ENCODE data around the gene MAB21L2.

MAB21L2 gene

GRCh38 chr4:150588316-150588715 is 6.4 kb downstream of the MAB21L2 start:
- TF ChIP-seq, protein P1, sequence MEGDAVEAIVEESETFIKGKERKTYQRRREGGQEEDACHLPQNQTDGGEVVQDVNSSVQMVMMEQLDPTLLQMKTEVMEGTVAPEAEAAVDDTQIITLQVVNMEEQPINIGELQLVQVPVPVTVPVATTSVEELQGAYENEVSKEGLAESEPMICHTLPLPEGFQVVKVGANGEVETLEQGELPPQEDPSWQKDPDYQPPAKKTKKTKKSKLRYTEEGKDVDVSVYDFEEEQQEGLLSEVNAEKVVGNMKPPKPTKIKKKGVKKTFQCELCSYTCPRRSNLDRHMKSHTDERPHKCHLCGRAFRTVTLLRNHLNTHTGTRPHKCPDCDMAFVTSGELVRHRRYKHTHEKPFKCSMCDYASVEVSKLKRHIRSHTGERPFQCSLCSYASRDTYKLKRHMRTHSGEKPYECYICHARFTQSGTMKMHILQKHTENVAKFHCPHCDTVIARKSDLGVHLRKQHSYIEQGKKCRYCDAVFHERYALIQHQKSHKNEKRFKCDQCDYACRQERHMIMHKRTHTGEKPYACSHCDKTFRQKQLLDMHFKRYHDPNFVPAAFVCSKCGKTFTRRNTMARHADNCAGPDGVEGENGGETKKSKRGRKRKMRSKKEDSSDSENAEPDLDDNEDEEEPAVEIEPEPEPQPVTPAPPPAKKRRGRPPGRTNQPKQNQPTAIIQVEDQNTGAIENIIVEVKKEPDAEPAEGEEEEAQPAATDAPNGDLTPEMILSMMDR (IDR thresholded peaks at IDR 0.05; ENCODE audit: borderline replicate concordance, insufficient read depth, low read depth, low read length) = no peak
- H3K4me3 ChIP-seq (ENCODE audit: low read depth, low read length) = no peak overlapping the region

GRCh38 chr4:150589157-150589556 is 7.2 kb downstream of the MAB21L2 start:
- no peak overlapping the region for H3K4me3 ChIP-seq (ENCODE audit: low read depth, low read length)
- TF ChIP-seq, protein P1 (IDR thresholded peaks at IDR 0.05; ENCODE audit: borderline replicate concordance, insufficient read depth, low read depth, low read length) = no peak

GRCh38 chr4:150590631-150591030 is 8.7 kb downstream of the MAB21L2 start:
- no peak overlapping the region for H3K4me3 ChIP-seq (ENCODE audit: low read depth, low read length)
- TF ChIP-seq, protein P1 (IDR thresholded peaks at IDR 0.05; ENCODE audit: borderline replicate concordance, insufficient read depth, low read depth, low read length) = no peak

DNA sequence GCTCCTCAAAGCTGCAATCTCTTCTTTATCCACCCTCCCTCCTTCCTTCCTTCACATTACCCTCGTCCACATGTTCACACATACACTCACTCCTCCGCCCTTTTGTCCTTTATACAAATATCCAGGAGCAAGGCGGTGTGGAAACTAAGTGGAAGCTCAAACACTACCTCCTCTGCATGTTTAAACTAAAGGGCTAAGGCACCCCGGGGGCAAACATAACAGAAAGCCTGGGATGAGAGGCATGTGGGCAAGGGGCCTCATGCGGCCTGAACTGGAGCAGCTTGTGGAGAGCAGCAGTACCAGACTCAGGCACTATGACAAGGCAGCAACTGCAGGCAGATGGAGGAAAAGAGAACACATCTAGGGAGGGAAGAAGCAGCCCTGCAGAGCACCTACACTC is 9.5 kb downstream of the MAB21L2 start:
- TF ChIP-seq, protein P1 (IDR thresholded peaks at IDR 0.05; ENCODE audit: borderline replicate concordance, insufficient read depth, low read depth, low read length) = no peak
- no peak overlapping the region for H3K4me3 ChIP-seq (ENCODE audit: low read depth, low read length)

DNA sequence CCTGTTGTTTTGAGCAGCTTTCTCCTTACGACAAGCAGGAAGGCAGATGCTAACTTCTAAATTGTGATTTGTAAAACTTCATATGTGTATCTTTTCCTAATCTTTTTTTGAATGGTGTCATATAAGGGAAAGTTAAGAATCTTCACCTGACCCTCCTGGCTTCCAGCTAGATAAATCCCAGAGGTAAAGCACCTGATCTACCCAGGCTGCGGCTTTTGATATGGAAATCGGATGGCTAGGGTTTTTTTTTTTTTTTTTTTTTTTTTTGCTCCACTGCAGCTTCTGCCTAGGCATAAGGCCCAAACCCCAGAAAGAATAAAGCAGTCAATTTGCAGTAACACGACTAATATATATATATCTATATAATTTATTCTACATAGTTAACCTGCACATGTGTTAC is 10.0 kb downstream of the MAB21L2 start:
- TF ChIP-seq, protein P1 (IDR thresholded peaks at IDR 0.05; ENCODE audit: borderline replicate concordance, insufficient read depth, low read depth, low read length) = no peak
- H3K4me3 ChIP-seq (ENCODE audit: low read depth, low read length) = no peak overlapping the region

DNA sequence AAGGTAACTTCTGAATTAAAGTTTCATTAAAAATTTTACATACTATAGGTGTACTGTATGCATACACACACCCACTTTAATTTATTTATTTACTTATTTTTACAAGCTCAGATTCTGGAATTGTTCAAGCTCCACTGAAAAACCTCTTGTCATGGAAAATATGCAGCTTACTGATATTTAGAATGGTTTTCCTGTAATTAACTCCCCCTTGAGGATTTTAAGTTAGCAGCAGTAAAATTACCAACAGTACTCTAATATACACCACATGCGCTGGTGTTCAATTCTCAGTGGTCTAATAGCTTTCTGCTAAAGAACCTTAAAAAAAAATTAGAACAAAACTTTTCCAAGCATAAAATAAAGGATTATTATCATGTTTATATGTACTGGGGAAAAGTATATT is 12.0 kb downstream of the MAB21L2 start:
- TF ChIP-seq, protein P1 (IDR thresholded peaks at IDR 0.05; ENCODE audit: borderline replicate concordance, insufficient read depth, low read depth, low read length) = no peak
- no peak overlapping the region for H3K4me3 ChIP-seq (ENCODE audit: low read depth, low read length)

GRCh38 chr4:150598909-150599308 is 17.0 kb downstream of the MAB21L2 start:
- TF ChIP-seq, protein P1 (IDR thresholded peaks at IDR 0.05; ENCODE audit: borderline replicate concordance, insufficient read depth, low read depth, low read length) = no peak
- H3K4me3 ChIP-seq (ENCODE audit: low read depth, low read length) = no peak overlapping the region
